Left kidney (tissue), 2 donors: ENCODE measurements around the gene RGMB. TPM values are rescaled to one million over a fixed set of nuclear protein-coding genes. Genes with fewer than 3 reads are reported as not detected.
A peak's percentile ranks its signal among the peaks of the same experiment; 100 is the strongest.

Experiments
- DNase-seq: peaks from one replicate; pipeline ENCODE4 v3.0.0-alpha.2; 2013
- polyA plus RNA-seq: library from polyadenylated mRNA; unstranded; fragments of 120-200 nt; gene quantifications from one replicate; pipeline ENCODE4 v1.2.1, GENCODE V29; 2013; ENCODE audit not compliant: insufficient read length

Gene RGMB
- polyA plus RNA-seq, 1 donor = 16.3 TPM

- no peak for DNase-seq
These were observed 5.9 kb upstream of the RGMB start for GRCh38 chr5:98767581-98767980.

- DNase-seq = peak; percentile 72
These were observed 5.1 kb upstream of the RGMB start for GRCh38 chr5:98768160-98768959.

GRCh38 chr5:98768960-98769209 lies 4.6 kb upstream of the RGMB start:
- no peak for DNase-seq

GRCh38 chr5:98769210-98769958 lies 4.1 kb upstream of the RGMB start:
- no peak for DNase-seq

- DNase-seq = no peak
These were observed 3.6 kb upstream of the RGMB start for GRCh38 chr5:98769959-98770208.

- peak; percentile 71 for DNase-seq
These were observed 3.1 kb upstream of the RGMB start for GRCh38 chr5:98770209-98770910.

GRCh38 chr5:98770911-98771322 lies 2.5 kb upstream of the RGMB start:
- DNase-seq = no peak

- DNase-seq = peak; percentile 96
These were observed 1.9 kb upstream of the RGMB start for GRCh38 chr5:98771382-98772109.

- DNase-seq = no peak
These were observed 849 bp upstream of the RGMB start for GRCh38 chr5:98772415-98773213.

- peak; percentile 75 for DNase-seq
These were observed 324 bp upstream of the RGMB start for GRCh38 chr5:98773214-98773463.

- DNase-seq = peak; percentile 80
These were observed 950 bp downstream of the RGMB start for GRCh38 chr5:98774192-98775033.

- DNase-seq = no peak
These were observed 2.0 kb downstream of the RGMB start for GRCh38 chr5:98775246-98776065.

- no peak for DNase-seq
These were observed 2.7 kb downstream of the RGMB start for GRCh38 chr5:98776066-98776705.

- no peak for DNase-seq
These were observed 3.8 kb downstream of the RGMB start for GRCh38 chr5:98777295-98777694.

- DNase-seq = no peak
These were observed 5.9 kb downstream of the RGMB start for GRCh38 chr5:98779264-98779877.

GRCh38 chr5:98780390-98780789 lies 6.9 kb downstream of the RGMB start:
- no peak for DNase-seq

- no peak for DNase-seq
These were observed 8.1 kb downstream of the RGMB start for GRCh38 chr5:98781520-98781919.

GRCh38 chr5:98781964-98782363 lies 8.5 kb downstream of the RGMB start:
- DNase-seq = no peak

GRCh38 chr5:98783051-98783649 lies 9.7 kb downstream of the RGMB start:
- no peak for DNase-seq
